Ovary (tissue), 3 donors: Measurements from ENCODE around the gene CXCR1.

Experiments
- CTCF ChIP-seq, 3 donors: fragments of 450-650 bp in 2 of 3; fragments of 200-600 bp in 1 of 3; IDR thresholded peaks; one replicate each; pipeline versions ENCODE4 v1.5.1 to v1.8.0; 2016 to 2022; ENCODE audit warnings: antibody characterized with exemption in 3 of 3, mild to moderate bottlenecking in 1 of 3
- EP300 ChIP-seq: sonication (generic); formaldehyde crosslinking; IDR thresholded peaks from one replicate; pipeline ENCODE4 v1.6.1; 2017; ENCODE audit warnings: antibody characterized with exemption
- POLR2A ChIP-seq: fragments of 450-650 bp; IDR thresholded peaks from one replicate; pipeline ENCODE4 v1.6.1; 2017; ENCODE audit warnings: antibody characterized with exemption, mild to moderate bottlenecking, moderate library complexity
- donor health status: DM: no; HTN: no; CAD: no.

GRCh38 chr2:218125095-218125494 is 41.7 kb downstream of the CXCR1 start:
- TF ChIP-seq CTCF (IDR thresholded peaks at IDR 0.05): no peak
- no peak for TF ChIP-seq POLR2A
- no peak for TF ChIP-seq EP300
